ENCODE data around the gene KRT14.
"Not testable (repeated sequence)": the region's sequence is repeated elsewhere in the genome, so short reads cannot be mapped to it uniquely, and the experiment has no call there.

GRCh38 chr17:41542786-41543185 lies 43.9 kb downstream of the KRT14 start:
- not testable (repeated sequence) for TF ChIP-seq POLR2A (IDR thresholded peaks at IDR 0.05); CTCF (IDR thresholded peaks at IDR 0.05 in 8 of 11, conservative IDR thresholded peaks at IDR 0.05 in 3 of 11); POLR2AphosphoS5 (IDR thresholded peaks at IDR 0.05)

All from spleen (tissue), 7 donors.